ENCODE data around the gene INPP1.
"Not testable (repeated sequence)": the region's sequence is repeated elsewhere in the genome, so short reads cannot be mapped to it uniquely, and the experiment has no call there.

The INPP1 gene, protein sequence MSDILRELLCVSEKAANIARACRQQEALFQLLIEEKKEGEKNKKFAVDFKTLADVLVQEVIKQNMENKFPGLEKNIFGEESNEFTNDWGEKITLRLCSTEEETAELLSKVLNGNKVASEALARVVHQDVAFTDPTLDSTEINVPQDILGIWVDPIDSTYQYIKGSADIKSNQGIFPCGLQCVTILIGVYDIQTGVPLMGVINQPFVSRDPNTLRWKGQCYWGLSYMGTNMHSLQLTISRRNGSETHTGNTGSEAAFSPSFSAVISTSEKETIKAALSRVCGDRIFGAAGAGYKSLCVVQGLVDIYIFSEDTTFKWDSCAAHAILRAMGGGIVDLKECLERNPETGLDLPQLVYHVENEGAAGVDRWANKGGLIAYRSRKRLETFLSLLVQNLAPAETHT

DNA sequence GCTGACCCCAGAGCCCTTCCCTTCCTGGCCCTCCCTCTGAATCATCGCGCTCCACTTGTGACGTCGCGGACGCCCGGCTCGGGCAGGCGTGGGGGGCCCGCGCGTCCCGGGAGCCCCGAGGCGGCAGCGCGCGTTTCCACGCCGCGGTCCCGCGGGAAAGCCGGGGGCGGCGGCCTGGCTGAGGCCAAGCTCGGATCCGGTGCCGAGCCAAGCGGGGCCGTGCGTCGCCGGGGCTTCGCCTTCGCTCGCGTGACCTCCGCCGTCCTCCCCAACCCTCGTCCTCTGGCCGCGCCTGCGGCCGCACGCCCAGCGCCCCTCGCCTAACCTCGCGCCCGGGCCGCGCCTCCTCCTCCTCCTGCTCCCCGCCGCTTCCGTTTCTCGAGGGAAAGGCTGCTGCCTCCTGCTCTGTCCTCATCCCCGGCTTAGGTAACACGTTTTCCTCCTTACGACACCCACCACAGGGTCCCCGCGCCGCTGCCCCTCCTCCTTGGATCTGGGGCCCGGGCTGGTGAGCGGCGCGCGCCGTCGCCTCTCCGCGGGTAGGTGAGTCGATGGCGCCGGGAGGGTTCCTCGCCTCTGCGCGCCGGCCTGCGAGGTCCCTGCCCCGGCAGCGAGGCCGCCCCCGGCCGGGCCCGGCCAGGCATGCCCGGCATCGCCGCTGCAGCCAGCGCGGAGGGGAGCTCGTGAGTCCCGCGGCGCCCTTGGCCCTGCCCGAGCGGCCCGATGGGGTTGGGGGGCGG, at the start of gene INPP1:
Gene INPP1 (plus strand): TSS at position 54 of the 740 bp plus-strand sequence. CDS start 16,514 bp downstream, outside the sequence.
- TF ChIP-seq, protein P1, sequence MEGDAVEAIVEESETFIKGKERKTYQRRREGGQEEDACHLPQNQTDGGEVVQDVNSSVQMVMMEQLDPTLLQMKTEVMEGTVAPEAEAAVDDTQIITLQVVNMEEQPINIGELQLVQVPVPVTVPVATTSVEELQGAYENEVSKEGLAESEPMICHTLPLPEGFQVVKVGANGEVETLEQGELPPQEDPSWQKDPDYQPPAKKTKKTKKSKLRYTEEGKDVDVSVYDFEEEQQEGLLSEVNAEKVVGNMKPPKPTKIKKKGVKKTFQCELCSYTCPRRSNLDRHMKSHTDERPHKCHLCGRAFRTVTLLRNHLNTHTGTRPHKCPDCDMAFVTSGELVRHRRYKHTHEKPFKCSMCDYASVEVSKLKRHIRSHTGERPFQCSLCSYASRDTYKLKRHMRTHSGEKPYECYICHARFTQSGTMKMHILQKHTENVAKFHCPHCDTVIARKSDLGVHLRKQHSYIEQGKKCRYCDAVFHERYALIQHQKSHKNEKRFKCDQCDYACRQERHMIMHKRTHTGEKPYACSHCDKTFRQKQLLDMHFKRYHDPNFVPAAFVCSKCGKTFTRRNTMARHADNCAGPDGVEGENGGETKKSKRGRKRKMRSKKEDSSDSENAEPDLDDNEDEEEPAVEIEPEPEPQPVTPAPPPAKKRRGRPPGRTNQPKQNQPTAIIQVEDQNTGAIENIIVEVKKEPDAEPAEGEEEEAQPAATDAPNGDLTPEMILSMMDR (IDR thresholded peaks at IDR 0.05; ENCODE audit: extremely low read depth, insufficient read depth, missing control alignments): no peak
- in situ Hi-C loops (cut with MboI; ENCODE audit: low pct_unique_long_range_greater_than_20kb, low sequenced_read_pairs, unreplicated experiment): no loop called here
- DNase-seq (ENCODE audit: low spot score): peak; percentile 77

DNA sequence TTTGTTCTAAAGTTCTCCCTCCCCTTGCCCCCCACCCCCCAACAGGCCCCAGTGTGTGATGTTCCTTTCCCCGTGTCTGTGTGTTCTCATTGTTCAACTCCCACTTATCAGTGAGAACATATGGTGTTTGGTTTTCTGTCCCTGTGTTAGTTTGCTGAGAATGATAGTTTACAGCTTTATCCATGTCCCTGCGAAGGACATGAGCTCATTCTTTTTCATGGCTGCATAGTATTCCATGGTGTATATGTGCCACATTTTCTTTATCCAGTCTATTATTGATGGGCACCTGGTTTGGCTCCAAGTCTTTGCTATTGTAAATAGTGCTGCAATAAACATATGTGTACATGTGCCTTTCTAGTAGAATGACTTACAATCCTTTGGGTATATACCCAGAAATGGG, 45.5 kb upstream of the INPP1 start:
- DNase-seq (ENCODE audit: low spot score): not testable (repeated sequence)
- in situ Hi-C loops (cut with MboI; ENCODE audit: low pct_unique_long_range_greater_than_20kb, low sequenced_read_pairs, unreplicated experiment): loop anchor here (25.0 kb wide), 1 partner anchor 211 kb away; no protein-coding TSS in a partner anchor

DNA sequence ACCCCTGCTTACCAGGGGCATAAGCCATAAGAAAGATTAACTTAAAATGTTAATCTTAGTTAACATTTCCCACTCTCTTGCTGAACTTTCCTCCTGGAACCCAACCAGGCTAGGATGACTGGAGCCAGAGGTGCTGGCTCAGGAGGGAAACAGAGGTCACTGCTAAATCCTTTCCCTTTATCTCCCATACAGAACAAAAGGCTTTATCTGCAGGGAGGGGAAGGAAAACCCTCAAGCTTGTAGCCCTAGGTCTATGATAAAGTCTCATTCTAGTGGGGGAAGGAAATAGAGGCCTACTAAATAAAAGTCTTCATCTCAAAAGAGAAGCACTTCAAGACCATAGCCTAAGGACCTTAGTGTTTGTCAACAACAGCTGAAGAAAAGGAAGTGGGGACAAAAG, 42.4 kb upstream of the INPP1 start:
- DNase-seq (ENCODE audit: low spot score): no peak
- in situ Hi-C loops (cut with MboI; ENCODE audit: low pct_unique_long_range_greater_than_20kb, low sequenced_read_pairs, unreplicated experiment): no loop called here
- TF ChIP-seq, protein P1 (IDR thresholded peaks at IDR 0.05; ENCODE audit: extremely low read depth, insufficient read depth, missing control alignments): no peak

DNA sequence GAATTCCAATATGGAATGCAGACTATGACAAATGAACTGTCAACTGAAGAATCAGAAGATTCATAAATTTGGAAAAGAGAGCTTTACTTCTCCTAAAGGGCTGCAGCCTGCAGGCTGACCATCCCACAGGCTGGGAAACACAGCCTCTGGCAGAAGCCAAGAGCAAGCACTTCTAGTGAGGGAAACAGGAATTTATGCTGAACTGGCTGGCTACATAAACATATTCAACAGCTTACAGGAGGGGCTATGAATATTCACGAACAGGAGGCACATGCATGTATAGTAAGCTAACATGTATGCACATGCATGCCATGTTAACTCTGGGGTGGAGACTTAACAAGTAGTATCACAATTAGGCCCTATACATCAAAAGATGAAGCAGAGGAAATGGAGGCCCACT, 41.3 kb upstream of the INPP1 start:
- TF ChIP-seq, protein P1 (IDR thresholded peaks at IDR 0.05; ENCODE audit: extremely low read depth, insufficient read depth, missing control alignments): no peak
- in situ Hi-C loops (cut with MboI; ENCODE audit: low pct_unique_long_range_greater_than_20kb, low sequenced_read_pairs, unreplicated experiment): no loop called here
- DNase-seq (ENCODE audit: low spot score): no peak

DNA sequence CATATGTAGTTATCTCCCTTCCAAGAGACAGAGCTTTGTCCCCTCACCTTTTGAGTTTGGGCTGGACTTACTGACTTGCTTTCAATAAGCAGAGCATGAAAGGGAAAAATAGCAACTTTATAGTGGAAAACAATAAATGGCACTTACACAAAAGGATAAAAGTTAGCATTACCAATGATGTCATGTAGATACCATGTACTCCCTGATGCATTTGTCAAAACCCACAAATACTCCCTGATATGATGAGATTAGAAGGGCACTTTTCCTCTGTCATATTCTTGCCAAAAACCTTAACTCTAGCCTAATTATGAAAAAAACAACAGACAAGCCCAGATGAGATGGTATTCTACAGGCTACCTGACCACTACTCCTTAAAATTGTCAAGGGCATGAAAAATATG, 39.7 kb upstream of the INPP1 start:
- TF ChIP-seq, protein P1 (IDR thresholded peaks at IDR 0.05; ENCODE audit: extremely low read depth, insufficient read depth, missing control alignments): no peak
- no peak for DNase-seq (ENCODE audit: low spot score)
- in situ Hi-C loops (cut with MboI; ENCODE audit: low pct_unique_long_range_greater_than_20kb, low sequenced_read_pairs, unreplicated experiment): no loop called here

DNA sequence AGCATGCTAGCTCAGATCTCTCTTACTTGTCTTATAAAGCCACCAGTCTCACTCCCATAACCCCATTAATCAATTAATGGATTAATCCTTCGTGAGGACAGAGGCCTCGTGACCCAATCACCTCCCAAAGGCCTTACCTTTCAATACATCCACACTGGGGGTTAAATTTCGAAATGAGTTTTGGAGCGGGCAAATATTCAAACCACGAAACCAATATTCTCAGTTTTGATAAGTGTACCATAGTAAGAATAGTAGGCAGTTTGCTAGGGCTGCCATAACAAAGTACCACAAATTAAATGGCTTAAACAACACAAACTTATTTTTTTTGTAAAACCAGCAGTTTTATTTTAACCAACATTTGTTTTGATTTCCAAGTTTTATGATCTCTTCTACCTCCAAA, 39.0 kb upstream of the INPP1 start:
- DNase-seq (ENCODE audit: low spot score): no peak
- in situ Hi-C loops (cut with MboI; ENCODE audit: low pct_unique_long_range_greater_than_20kb, low sequenced_read_pairs, unreplicated experiment): no loop called here
- TF ChIP-seq, protein P1 (IDR thresholded peaks at IDR 0.05; ENCODE audit: extremely low read depth, insufficient read depth, missing control alignments): no peak

DNA sequence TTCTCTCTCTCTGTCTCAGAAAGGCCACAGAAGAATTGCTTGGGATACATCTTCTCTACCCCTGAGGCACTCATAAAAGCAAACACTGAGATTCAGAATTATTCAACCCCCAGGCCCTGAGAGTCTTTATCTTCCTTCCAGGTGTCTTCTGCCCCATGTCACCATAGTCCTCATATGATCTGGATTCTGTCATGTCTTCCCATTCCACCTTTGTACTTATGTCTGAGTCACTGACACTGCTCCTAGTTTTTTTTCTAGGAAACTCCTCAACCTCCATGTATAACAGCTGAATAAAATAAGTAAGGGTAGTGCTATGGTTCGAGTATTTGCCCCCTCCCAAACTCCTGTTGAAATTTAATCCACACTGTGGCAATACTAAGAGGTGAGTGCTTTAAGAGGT, 35.4 kb upstream of the INPP1 start:
- DNase-seq (ENCODE audit: low spot score): no peak
- in situ Hi-C loops (cut with MboI; ENCODE audit: low pct_unique_long_range_greater_than_20kb, low sequenced_read_pairs, unreplicated experiment): no loop called here
- TF ChIP-seq, protein P1 (IDR thresholded peaks at IDR 0.05; ENCODE audit: extremely low read depth, insufficient read depth, missing control alignments): no peak
